GM21529 (cell line): ENCODE results near the gene HOXD11.

Experiments used
- ATAC-seq: cut with Tn5 transposase; IDR thresholded peaks from one replicate; pipeline ENCODE4 v1.9.1; 2021; ENCODE audit not compliant: unreplicated experiment

HOXD11 gene

GRCh38 chr2:176120364-176121189 lies 13.5 kb downstream of the HOXD11 start:
- ATAC-seq = no peak

- ATAC-seq = no peak
Measured at GRCh38 chr2:176121190-176122051, 14.3 kb downstream of the HOXD11 start.

- ATAC-seq = no peak
Measured at GRCh38 chr2:176122052-176122682, 15.1 kb downstream of the HOXD11 start.

GRCh38 chr2:176122683-176123410 lies 15.8 kb downstream of the HOXD11 start, which contains the start of gene HOXD9:
HOXD9 (plus strand) TSS chr2:176122719; CDS start chr2:176122769, 50 bp downstream.
- ATAC-seq = no peak

GRCh38 chr2:176123411-176124109 lies 16.5 kb downstream of the HOXD11 start:
- ATAC-seq = no peak

- ATAC-seq = no peak
Measured at GRCh38 chr2:176124110-176124946, 17.2 kb downstream of the HOXD11 start.

GRCh38 chr2:176124947-176125771 lies 18.1 kb downstream of the HOXD11 start:
- no peak for ATAC-seq

GRCh38 chr2:176125772-176126054 lies 18.6 kb downstream of the HOXD11 start:
- no peak for ATAC-seq

- ATAC-seq = no peak
Measured at GRCh38 chr2:176126929-176127773, 20.1 kb downstream of the HOXD11 start.

GRCh38 chr2:176127774-176128072 lies 20.6 kb downstream of the HOXD11 start:
- no peak for ATAC-seq

- no peak for ATAC-seq
Measured at GRCh38 chr2:176128172-176128981, 21.3 kb downstream of the HOXD11 start.

- ATAC-seq = no peak
Measured at GRCh38 chr2:176128982-176129796, 22.1 kb downstream of the HOXD11 start, which contains the start of gene HOXD8. HOXD8 (plus strand) TSS chr2:176129705; CDS start chr2:176130367, 662 bp downstream.

- no peak for ATAC-seq
Measured at GRCh38 chr2:176129813-176130146, 22.7 kb downstream of the HOXD11 start.

- no peak for ATAC-seq
Measured at GRCh38 chr2:176130147-176130956, 23.3 kb downstream of the HOXD11 start.
